AG10803 (cell line): ENCODE data around the gene SMARCAD1.

Experiments
- DNase-seq: peaks from one replicate; pipeline ENCODE4 v3.0.0; 2010; ENCODE audit warnings: low read depth
- H3K4me3 ChIP-seq: 2 replicates; pipeline ENCODE4 v1.5.1; 2011; ENCODE audit warnings: mild to moderate bottlenecking, low read length, control low read depth
- CTCF ChIP-seq: conservative IDR thresholded peaks from 2 replicates; pipeline ENCODE4 v1.5.1; 2011; ENCODE audit warnings: mild to moderate bottlenecking, low read length, control low read depth, inconsistent platforms

The SMARCAD1 gene

GRCh38 chr4:94207469-94208224 is at the start of gene SMARCAD1:
Gene SMARCAD1, plus strand, starts transcription at chr4:94207865. Its CDS starts 530 bp downstream, at chr4:94208395.
- no peak for TF ChIP-seq CTCF
- peak; percentile 93 for DNase-seq
- H3K4me3 ChIP-seq, result peak within 1 kb of the TSS; percentile 79

DNA sequence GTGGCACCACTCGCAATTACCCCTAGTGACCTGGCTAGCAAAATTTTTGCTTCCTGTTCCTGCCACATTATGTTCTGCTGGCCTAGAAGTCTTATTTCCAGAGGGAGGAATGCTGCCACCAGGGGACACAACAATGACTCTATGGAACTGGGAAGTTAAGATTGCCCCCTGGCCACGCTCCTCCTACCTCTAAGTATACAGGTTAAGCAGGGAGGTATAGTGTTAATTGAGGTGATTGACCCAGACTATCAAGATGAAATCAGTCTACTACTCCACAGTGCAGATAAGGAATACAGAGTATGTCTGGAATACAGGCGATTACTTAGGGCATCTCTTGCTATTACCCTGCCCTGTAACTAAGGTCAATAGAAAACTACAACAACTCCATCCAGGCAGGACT is 48.8 kb upstream of the SMARCAD1 start:
- DNase-seq, result no peak
- TF ChIP-seq CTCF, result no peak
- no peak overlapping the region for H3K4me3 ChIP-seq

DNA sequence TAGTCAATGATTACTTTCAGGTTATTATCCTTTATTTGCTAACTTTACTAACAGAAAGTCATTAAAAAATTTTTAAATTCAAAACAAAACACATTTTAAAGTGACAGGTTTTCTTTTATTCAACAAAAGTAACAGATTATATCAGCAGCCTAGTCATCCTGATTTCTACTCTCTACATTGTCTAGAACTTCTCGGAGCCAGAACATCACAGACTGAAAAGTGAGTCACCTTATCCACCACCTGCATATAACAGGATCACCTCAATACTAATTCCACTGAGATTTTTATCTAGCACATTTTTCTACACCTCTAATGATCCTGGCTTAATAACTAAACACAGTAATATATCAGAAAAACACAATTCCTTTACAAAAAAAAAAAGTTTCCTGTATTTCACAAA is 47.9 kb upstream of the SMARCAD1 start:
- TF ChIP-seq CTCF, result no peak
- no peak overlapping the region for H3K4me3 ChIP-seq
- no peak for DNase-seq

DNA sequence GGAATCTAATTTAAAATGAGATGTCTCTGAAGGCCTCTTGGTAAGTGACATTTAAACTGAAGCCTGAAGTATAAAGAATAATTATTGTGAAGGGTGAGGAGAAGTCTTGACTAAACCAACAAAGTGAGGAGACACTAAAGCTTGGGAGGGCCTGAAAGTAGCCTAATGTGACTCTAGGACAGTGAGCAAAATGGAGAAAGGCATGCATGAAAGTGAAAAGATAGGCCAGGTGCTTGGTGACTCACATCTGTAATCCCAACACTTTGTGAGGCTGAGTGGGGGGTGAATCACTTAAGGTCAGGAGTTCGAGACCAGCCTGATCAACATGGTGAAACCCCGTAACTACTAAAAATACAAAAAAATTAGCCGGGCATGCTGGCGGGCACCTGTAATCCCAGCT is 46.9 kb upstream of the SMARCAD1 start:
- no peak for TF ChIP-seq CTCF
- no peak for DNase-seq
- no peak overlapping the region for H3K4me3 ChIP-seq

- H3K4me3 ChIP-seq, result no peak overlapping the region
- no peak for DNase-seq
- TF ChIP-seq CTCF, result no peak
These were observed 42.4 kb upstream of the SMARCAD1 start for GRCh38 chr4:94165256-94165655.

DNA sequence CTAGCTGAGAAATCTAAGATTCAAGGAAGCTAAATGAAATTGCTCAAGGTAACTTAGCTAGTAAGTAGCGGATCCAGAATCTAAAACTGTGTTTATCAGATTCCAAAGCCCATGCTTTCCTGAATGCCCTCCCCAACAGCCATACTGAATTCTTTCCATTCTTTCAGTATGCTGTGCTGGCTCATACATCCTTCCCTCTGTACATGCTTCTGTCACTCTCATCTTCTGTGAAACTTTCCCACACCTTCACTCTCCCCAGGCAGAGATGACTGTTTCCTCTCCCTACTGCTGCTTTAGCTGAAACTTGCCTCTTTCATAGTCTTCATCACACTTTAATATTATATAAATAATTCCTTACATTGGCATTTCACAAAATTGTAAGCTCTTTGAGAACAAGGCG is 39.3 kb upstream of the SMARCAD1 start:
- no peak for DNase-seq
- no peak for TF ChIP-seq CTCF

DNA sequence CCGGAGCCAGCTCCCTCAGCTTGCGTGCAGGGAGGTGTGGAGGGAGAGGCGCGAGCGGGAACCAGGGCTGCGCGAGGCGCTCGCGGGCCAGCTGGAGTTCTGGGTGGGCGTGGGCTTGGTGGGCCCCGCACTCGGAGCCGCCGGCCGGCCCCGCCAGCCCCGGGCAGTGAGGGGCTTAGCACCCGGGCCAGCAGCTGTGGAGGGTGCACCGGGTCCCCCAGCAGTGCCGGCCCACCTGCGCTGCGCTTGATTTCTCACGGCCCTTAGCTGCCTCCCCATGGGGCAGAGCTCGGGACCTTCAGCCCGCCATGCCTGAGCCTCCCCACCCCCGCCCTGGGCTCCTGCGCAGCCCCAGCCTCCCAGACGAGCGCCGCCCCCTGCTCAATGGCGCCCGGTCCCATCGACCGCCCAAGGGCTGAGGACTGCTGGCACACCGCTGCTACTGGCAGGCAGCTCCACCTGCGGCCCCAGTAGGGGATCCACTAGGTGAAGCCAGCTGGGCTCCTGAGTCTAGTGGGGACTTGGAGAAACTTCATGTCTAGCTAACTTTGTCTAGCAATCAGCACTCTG is 37.8 kb upstream of the SMARCAD1 start:
- no peak overlapping the region for H3K4me3 ChIP-seq
- no peak for TF ChIP-seq CTCF
- DNase-seq, result no peak

More for the DNA sequence above, 39.3 kb upstream of the SMARCAD1 start:
- no peak overlapping the region for H3K4me3 ChIP-seq
